ENCODE data around the gene TCEAL1. TPM values are rescaled to one million over a fixed set of nuclear protein-coding genes. Genes with fewer than 3 reads are reported as not detected.

The TCEAL1 gene
- total and polyA plus RNA-seq, 2 of the 13 experiments (the other 11 are each of a cell fraction or from before 2014, with no cell fraction given): 11.2 to 14.8 TPM

DNA sequence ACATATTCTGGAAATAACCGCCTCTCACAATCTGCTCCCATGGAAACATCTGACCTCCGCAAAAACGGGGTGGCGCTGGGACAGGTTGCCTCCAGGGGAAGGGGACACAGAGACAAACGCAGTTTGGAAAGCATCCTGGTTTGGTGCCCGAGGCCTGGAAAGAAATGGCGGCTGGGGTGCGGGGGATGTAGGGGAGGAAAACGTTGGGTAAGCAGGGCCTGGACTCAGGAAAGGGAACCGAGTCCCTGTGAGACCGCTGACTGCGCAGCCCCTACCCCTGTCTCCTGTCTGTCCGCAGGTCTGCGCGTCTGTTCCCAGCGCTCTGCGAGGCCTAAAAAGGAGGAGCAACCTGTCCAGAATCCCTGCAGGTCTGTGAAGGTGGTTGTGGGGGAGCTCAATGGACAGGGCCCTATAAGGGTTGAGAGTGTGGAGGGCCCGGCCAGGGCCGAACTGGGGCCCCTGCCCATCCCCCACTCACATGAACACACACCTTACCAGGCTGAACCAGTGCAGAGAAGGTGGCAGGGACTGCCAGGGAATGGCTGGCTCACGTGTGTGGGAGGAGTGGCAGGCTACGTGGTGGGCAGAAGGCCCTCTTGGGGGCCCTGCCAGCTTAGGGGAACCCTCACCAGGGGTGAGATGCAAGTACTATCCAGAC lies 20.3 kb upstream of the TCEAL1 start:
- in situ Hi-C loops (cut with HindIII; ENCODE audit: extremely low pct_ligation_motif_present, low pct_unique_long_range_greater_than_20kb): no loop called here
- Histone ChIP-seq H3K27me3 (ENCODE audit: control insufficient read depth in 1 of 2, insufficient read depth in 2 of 2, low read length in 2 of 2) (no peaks in the 10 kb centered on the region), H3K9me3 (ENCODE audit: low read length) (no peaks in the 10 kb centered on the region), H4K20me1 (ENCODE audit: insufficient read depth, low read length) (no peaks in the 10 kb centered on the region), H3K4me2 (ENCODE audit: low read depth, low read length) (no peak overlapping the region), H3K4me3 (replicated peaks in 1 of 3; ENCODE audit: insufficient read depth in 1 of 3, low read depth in 2 of 3, low read length in 3 of 3) (no peak overlapping the region), H3K79me2 (ENCODE audit: insufficient read depth, low read length) (no peaks in the 10 kb centered on the region), H3K9ac (ENCODE audit: insufficient read depth, low read depth, low read length) (no peak overlapping the region), H3K27ac (ENCODE audit: extremely low read length, insufficient read depth, low read length) (no peak overlapping the region), H2AFZ (ENCODE audit: low read length) (no peak overlapping the region), H3K36me3 (replicated peaks in 1 of 2; ENCODE audit: control insufficient read depth in 1 of 2, insufficient read depth in 2 of 2, low read length in 2 of 2) (no peaks in the 10 kb centered on the region; a peak in 1 of 5 replicates), H3K4me1 (ENCODE audit: insufficient read depth, low read length) (no peaks in the 10 kb centered on the region)
- DNase-seq (ENCODE audit: low spot score) (no peak), FAIRE-seq (no peak), ATAC-seq (no peak)
- BruUV-seq (replicated peaks): no TSS peak
- POLR2A ChIA-PET: no interaction called here
- CTCF ChIA-PET (ENCODE audit: low intra/inter-chr PET ratio, low total read pairs): no interaction called here
- intact Hi-C loops (cut with micrococcal nuclease; ENCODE audit: unreplicated experiment): no loop called here
- TF ChIP-seq MZF1 (CRISPR knock-in tag; IDR thresholded peaks at IDR 0.05; ENCODE audit: borderline replicate concordance): no peak
- TF ChIP-seq ATF5 (CRISPR knock-in tag; IDR thresholded peaks at IDR 0.05; ENCODE audit: low read depth): no peak
- no peak for TF ChIP-seq ZNF589 (CRISPR knock-in tag; conservative IDR thresholded peaks at IDR 0.05)
- no peak for TF ChIP-seq ZNF24 (IDR thresholded peaks at IDR 0.05)
- TF ChIP-seq ZNF350 (CRISPR knock-in tag; IDR thresholded peaks at IDR 0.05; ENCODE audit: borderline replicate concordance, low read depth): no peak
- no peak for TF ChIP-seq ZNF207 (IDR thresholded peaks at IDR 0.05; ENCODE audit: borderline replicate concordance)
- no peak for TF ChIP-seq SMARCC2 (IDR thresholded peaks at IDR 0.05)
- TF ChIP-seq POGZ (CRISPR knock-in tag; IDR thresholded peaks at IDR 0.05): no peak
- no peak for TF ChIP-seq SNAI1 (CRISPR knock-in tag; IDR thresholded peaks at IDR 0.05; ENCODE audit: borderline replicate concordance)
- no peak for TF ChIP-seq SOX5 (CRISPR knock-in tag; IDR thresholded peaks at IDR 0.05; ENCODE audit: borderline replicate concordance)
- WGBS (ENCODE audit: low lambda C conversion rate): 97% methylated on average over 9 of the region's 21 CpGs
